ENCODE results near the gene AGT.

Gene AGT

GRCh38 chr1:230713547-230713914, 391 bp downstream of the AGT start:
- H3K4me3 ChIP-seq (ENCODE audit: low read depth, low read length): no peak overlapping the region
- no peaks in the 10 kb centered on the region for H3K27me3 ChIP-seq (ENCODE audit: control insufficient read depth, insufficient read depth, low read length)

GRCh38 chr1:230713138-230713537, 784 bp downstream of the AGT start:
- no peaks in the 10 kb centered on the region for H3K36me3 ChIP-seq (ENCODE audit: control insufficient read depth, insufficient read depth, low read length)
- H3K27ac ChIP-seq (ENCODE audit: low read depth, low read length): no peak overlapping the region
- H3K9me3 ChIP-seq (ENCODE audit: control insufficient read depth, insufficient read depth, low read length): no peaks in the 10 kb centered on the region
- no peak overlapping the region for H3K9ac ChIP-seq (ENCODE audit: low read depth, low read length)
- H3K4me3 ChIP-seq (ENCODE audit: low read depth, low read length): no peak overlapping the region
- H3K4me1 ChIP-seq (ENCODE audit: control insufficient read depth, insufficient read depth, low read length): no peaks in the 10 kb centered on the region
- H3K27me3 ChIP-seq (ENCODE audit: control insufficient read depth, insufficient read depth, low read length): no peaks in the 10 kb centered on the region

More at GRCh38 chr1:230713547-230713914, 391 bp downstream of the AGT start:
- no peaks in the 10 kb centered on the region for H3K9me3 ChIP-seq (ENCODE audit: control insufficient read depth, insufficient read depth, low read length)
- H3K27ac ChIP-seq (ENCODE audit: low read depth, low read length): no peak overlapping the region
- H3K36me3 ChIP-seq (ENCODE audit: control insufficient read depth, insufficient read depth, low read length): no peaks in the 10 kb centered on the region
- H3K9ac ChIP-seq (ENCODE audit: low read depth, low read length): no peak overlapping the region
- H3K4me1 ChIP-seq (ENCODE audit: control insufficient read depth, insufficient read depth, low read length): no peaks in the 10 kb centered on the region

GRCh38 chr1:230712470-230712942, 1.4 kb downstream of the AGT start:
- H3K27ac ChIP-seq (ENCODE audit: low read depth, low read length): no peak overlapping the region
- no peaks in the 10 kb centered on the region for H3K36me3 ChIP-seq (ENCODE audit: control insufficient read depth, insufficient read depth, low read length)
- H3K27me3 ChIP-seq (ENCODE audit: control insufficient read depth, insufficient read depth, low read length): no peaks in the 10 kb centered on the region
- no peak overlapping the region for H3K9ac ChIP-seq (ENCODE audit: low read depth, low read length)
- no peaks in the 10 kb centered on the region for H3K4me1 ChIP-seq (ENCODE audit: control insufficient read depth, insufficient read depth, low read length)
- H3K9me3 ChIP-seq (ENCODE audit: control insufficient read depth, insufficient read depth, low read length): no peaks in the 10 kb centered on the region
- H3K4me3 ChIP-seq (ENCODE audit: low read depth, low read length): no peak overlapping the region

GRCh38 chr1:230711245-230711644, 2.7 kb downstream of the AGT start:
- Histone ChIP-seq H3K36me3 (ENCODE audit: control insufficient read depth, insufficient read depth, low read length) (no peaks in the 10 kb centered on the region), H3K27me3 (ENCODE audit: control insufficient read depth, insufficient read depth, low read length) (no peaks in the 10 kb centered on the region), H3K4me3 (ENCODE audit: low read depth, low read length) (no peak overlapping the region)

GRCh38 chr1:230710543-230710904, 3.4 kb downstream of the AGT start:
- no peak overlapping the region for H3K4me3 ChIP-seq (ENCODE audit: low read depth, low read length)
- H3K27me3 ChIP-seq (ENCODE audit: control insufficient read depth, insufficient read depth, low read length): no peaks in the 10 kb centered on the region
- no peaks in the 10 kb centered on the region for H3K9me3 ChIP-seq (ENCODE audit: control insufficient read depth, insufficient read depth, low read length)
- H3K36me3 ChIP-seq (ENCODE audit: control insufficient read depth, insufficient read depth, low read length): no peaks in the 10 kb centered on the region
- no peak overlapping the region for H3K27ac ChIP-seq (ENCODE audit: low read depth, low read length)
- no peaks in the 10 kb centered on the region for H3K4me1 ChIP-seq (ENCODE audit: control insufficient read depth, insufficient read depth, low read length)
- H3K9ac ChIP-seq (ENCODE audit: low read depth, low read length): no peak overlapping the region

More at GRCh38 chr1:230711245-230711644, 2.7 kb downstream of the AGT start:
- no peaks in the 10 kb centered on the region for H3K9me3 ChIP-seq (ENCODE audit: control insufficient read depth, insufficient read depth, low read length)
- no peak overlapping the region for H3K27ac ChIP-seq (ENCODE audit: low read depth, low read length)
- H3K4me1 ChIP-seq (ENCODE audit: control insufficient read depth, insufficient read depth, low read length): no peaks in the 10 kb centered on the region
- H3K9ac ChIP-seq (ENCODE audit: low read depth, low read length): no peak overlapping the region

- no peaks in the 10 kb centered on the region for H3K4me1 ChIP-seq (ENCODE audit: control insufficient read depth, insufficient read depth, low read length)
- H3K9ac ChIP-seq (ENCODE audit: low read depth, low read length): no peak overlapping the region
- H3K27ac ChIP-seq (ENCODE audit: low read depth, low read length): no peak overlapping the region
- H3K4me3 ChIP-seq (ENCODE audit: low read depth, low read length): no peak overlapping the region
- no peaks in the 10 kb centered on the region for H3K36me3 ChIP-seq (ENCODE audit: control insufficient read depth, insufficient read depth, low read length)
- no peaks in the 10 kb centered on the region for H3K9me3 ChIP-seq (ENCODE audit: control insufficient read depth, insufficient read depth, low read length)
- no peaks in the 10 kb centered on the region for H3K27me3 ChIP-seq (ENCODE audit: control insufficient read depth, insufficient read depth, low read length)
These were observed 4.0 kb downstream of the AGT start for GRCh38 chr1:230709619-230710542.

GRCh38 chr1:230708631-230709580, 5.0 kb downstream of the AGT start:
- H3K36me3 ChIP-seq (ENCODE audit: control insufficient read depth, insufficient read depth, low read length): no peaks in the 10 kb centered on the region
- no peaks in the 10 kb centered on the region for H3K9me3 ChIP-seq (ENCODE audit: control insufficient read depth, insufficient read depth, low read length)
- H3K9ac ChIP-seq (ENCODE audit: low read depth, low read length): no peak overlapping the region
- H3K27me3 ChIP-seq (ENCODE audit: control insufficient read depth, insufficient read depth, low read length): no peaks in the 10 kb centered on the region
- no peak overlapping the region for H3K4me3 ChIP-seq (ENCODE audit: low read depth, low read length)
- H3K4me1 ChIP-seq (ENCODE audit: control insufficient read depth, insufficient read depth, low read length): no peaks in the 10 kb centered on the region
- H3K27ac ChIP-seq (ENCODE audit: low read depth, low read length): no peak overlapping the region

GRCh38 chr1:230707732-230708630, 5.9 kb downstream of the AGT start:
- no peaks in the 10 kb centered on the region for H3K4me1 ChIP-seq (ENCODE audit: control insufficient read depth, insufficient read depth, low read length)
- no peaks in the 10 kb centered on the region for H3K36me3 ChIP-seq (ENCODE audit: control insufficient read depth, insufficient read depth, low read length)
- H3K27ac ChIP-seq (ENCODE audit: low read depth, low read length): no peak overlapping the region
- no peaks in the 10 kb centered on the region for H3K27me3 ChIP-seq (ENCODE audit: control insufficient read depth, insufficient read depth, low read length)
- H3K4me3 ChIP-seq (ENCODE audit: low read depth, low read length): no peak overlapping the region
- no peak overlapping the region for H3K9ac ChIP-seq (ENCODE audit: low read depth, low read length)
- H3K9me3 ChIP-seq (ENCODE audit: control insufficient read depth, insufficient read depth, low read length): no peaks in the 10 kb centered on the region

- no peak overlapping the region for H3K4me3 ChIP-seq (ENCODE audit: low read depth, low read length)
- no peaks in the 10 kb centered on the region for H3K9me3 ChIP-seq (ENCODE audit: control insufficient read depth, insufficient read depth, low read length)
- H3K27ac ChIP-seq (ENCODE audit: low read depth, low read length): no peak overlapping the region
- no peak overlapping the region for H3K9ac ChIP-seq (ENCODE audit: low read depth, low read length)
- no peaks in the 10 kb centered on the region for H3K27me3 ChIP-seq (ENCODE audit: control insufficient read depth, insufficient read depth, low read length)
- H3K4me1 ChIP-seq (ENCODE audit: control insufficient read depth, insufficient read depth, low read length): no peaks in the 10 kb centered on the region
- H3K36me3 ChIP-seq (ENCODE audit: control insufficient read depth, insufficient read depth, low read length): no peaks in the 10 kb centered on the region
These were observed 6.8 kb downstream of the AGT start for GRCh38 chr1:230706887-230707731.
